Mucosa of descending colon (tissue), 3 donors: ENCODE measurements around the gene VPS13D. TPM values are rescaled to one million over a fixed set of nuclear protein-coding genes. Genes with fewer than 3 reads are reported as not detected.

Source experiments
- ATAC-seq: fragments of 200-7000 bp; cut with Tn5 transposase; one replicate; pipeline ENCODE4 v1.9.1; 2020; ENCODE audit warnings: mild to moderate bottlenecking, moderate library complexity
- DNase-seq, 3 donors: peaks; one replicate each; pipeline ENCODE4 v3.0.0-alpha.2; 2020
- H3K36me3 ChIP-seq: fragments of 200-600 bp; one replicate; pipeline ENCODE4 v1.8.0; 2021; ENCODE audit warnings: low read depth, mild to moderate bottlenecking
- H3K4me1 ChIP-seq: fragments of 200-600 bp; one replicate; pipeline ENCODE4 v1.8.0; 2021; ENCODE audit warnings: low read depth, mild to moderate bottlenecking
- H3K4me3 ChIP-seq: fragments of 200-600 bp; one replicate; pipeline ENCODE4 v1.8.0; 2021; ENCODE audit warnings: mild to moderate bottlenecking
- H3K9me3 ChIP-seq: fragments of 200-600 bp; one replicate; pipeline ENCODE4 v1.8.0; 2021; ENCODE audit warnings: mild to moderate bottlenecking
- intact Hi-C, 2 donors: fragments of 100-400 bp; cut with DNase I in 1 of 2; cut with micrococcal nuclease in 1 of 2; formaldehyde crosslinking; loops; one replicate each; pipeline versions ENCODE4 v1.11.0 to v1.11.1; 2022; cut with DNase I, micrococcal nuclease
- total RNA-seq, 3 donors: library from RNA; stranded (reverse); fragmentation: NEBNext Ultra II Directional in 2 of 3; extraction: Animal tissue kit (Norgen Biotek cat#: 25700) in 2 of 3; gene quantifications; one replicate each; pipeline versions ENCODE4 v1.2.1 to v1.2.4, GENCODE V29; 2021 to 2023
- TF ChIP-seq, protein P1 (sequence below): fragments of 200-600 bp; IDR thresholded peaks from one replicate; pipeline ENCODE4 v1.8.0; 2022; ENCODE audit warnings: antibody characterized with exemption, mild to moderate bottlenecking
- donor health status: DM: no; HTN: no; CAD: no; lungs with moderate emphysema.
- donor health status: DM: no; HTN: no; CAD: no.
- donor health status: DM: no; HTN: yes; CAD: no.

The VPS13D gene
- total RNA-seq, 3 donors from 2014 or later, result 70.1 to 96.6 (median 96.6) TPM

- ATAC-seq (no peak), DNase-seq (no peak)
- Histone ChIP-seq H3K36me3 (no peaks in the 10 kb centered on the region), H3K9me3 (no peaks in the 10 kb centered on the region), H3K4me3 (no peak overlapping the region), H3K4me1 (no peaks in the 10 kb centered on the region)
- TF ChIP-seq, protein P1, sequence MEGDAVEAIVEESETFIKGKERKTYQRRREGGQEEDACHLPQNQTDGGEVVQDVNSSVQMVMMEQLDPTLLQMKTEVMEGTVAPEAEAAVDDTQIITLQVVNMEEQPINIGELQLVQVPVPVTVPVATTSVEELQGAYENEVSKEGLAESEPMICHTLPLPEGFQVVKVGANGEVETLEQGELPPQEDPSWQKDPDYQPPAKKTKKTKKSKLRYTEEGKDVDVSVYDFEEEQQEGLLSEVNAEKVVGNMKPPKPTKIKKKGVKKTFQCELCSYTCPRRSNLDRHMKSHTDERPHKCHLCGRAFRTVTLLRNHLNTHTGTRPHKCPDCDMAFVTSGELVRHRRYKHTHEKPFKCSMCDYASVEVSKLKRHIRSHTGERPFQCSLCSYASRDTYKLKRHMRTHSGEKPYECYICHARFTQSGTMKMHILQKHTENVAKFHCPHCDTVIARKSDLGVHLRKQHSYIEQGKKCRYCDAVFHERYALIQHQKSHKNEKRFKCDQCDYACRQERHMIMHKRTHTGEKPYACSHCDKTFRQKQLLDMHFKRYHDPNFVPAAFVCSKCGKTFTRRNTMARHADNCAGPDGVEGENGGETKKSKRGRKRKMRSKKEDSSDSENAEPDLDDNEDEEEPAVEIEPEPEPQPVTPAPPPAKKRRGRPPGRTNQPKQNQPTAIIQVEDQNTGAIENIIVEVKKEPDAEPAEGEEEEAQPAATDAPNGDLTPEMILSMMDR, result no peak
- intact Hi-C loops, result no loop called here
These were observed 27.7 kb upstream of the VPS13D start for GRCh38 chr1:12202190-12202497.

- intact Hi-C loops, result no loop called here
- no peaks in the 10 kb centered on the region for H3K4me1 ChIP-seq
- no peak overlapping the region for H3K4me3 ChIP-seq
- no peaks in the 10 kb centered on the region for H3K36me3 ChIP-seq
- ATAC-seq, result no peak
- no peak for DNase-seq
- H3K9me3 ChIP-seq, result no peaks in the 10 kb centered on the region
- TF ChIP-seq, protein P1, result no peak
These were observed 27.3 kb upstream of the VPS13D start for GRCh38 chr1:12202577-12202976.

DNA sequence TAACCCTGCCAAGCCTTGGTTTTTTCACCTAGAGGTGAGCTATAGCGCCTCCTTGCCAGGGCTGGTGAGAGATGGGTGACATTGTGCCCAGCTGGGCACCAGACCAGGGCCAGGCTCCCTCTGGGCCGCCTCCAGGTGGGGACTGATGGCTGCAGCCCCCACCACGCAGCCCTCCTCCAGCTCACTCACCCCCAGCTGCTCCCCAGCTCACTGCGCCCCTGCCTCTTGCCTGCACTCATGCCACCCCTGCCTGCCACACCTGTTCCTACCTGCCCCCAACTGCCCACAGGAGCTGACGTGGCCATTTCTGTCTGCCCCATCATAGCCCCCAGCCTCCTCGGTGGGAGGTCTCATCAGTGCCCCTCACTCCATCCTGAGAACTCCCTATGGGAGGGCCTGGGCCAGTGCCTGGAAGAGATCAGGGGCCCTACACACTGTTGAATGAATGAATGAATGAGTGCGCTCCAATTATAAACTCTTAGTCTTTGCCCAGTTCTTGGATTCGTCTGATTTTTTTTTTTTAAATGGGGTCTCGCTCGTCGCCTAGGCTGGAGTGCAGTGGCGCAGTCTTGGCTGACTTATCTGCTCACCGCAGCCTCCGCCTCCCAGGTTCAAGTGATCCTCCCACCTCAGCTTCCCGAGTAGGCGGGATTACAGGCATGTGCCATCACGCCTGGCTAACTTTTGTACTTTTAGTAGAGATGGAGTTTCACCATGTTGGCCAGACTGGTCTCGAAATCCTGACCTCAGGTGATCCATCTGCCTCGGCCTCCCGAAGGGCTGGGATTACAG, 26.4 kb upstream of the VPS13D start:
- Histone ChIP-seq H3K4me1 (no peaks in the 10 kb centered on the region), H3K36me3 (no peaks in the 10 kb centered on the region), H3K9me3 (no peaks in the 10 kb centered on the region), H3K4me3 (no peak overlapping the region)
- TF ChIP-seq, protein P1, result no peak
- ATAC-seq (no peak), DNase-seq (no peak)
- intact Hi-C loops, result no loop called here

DNA sequence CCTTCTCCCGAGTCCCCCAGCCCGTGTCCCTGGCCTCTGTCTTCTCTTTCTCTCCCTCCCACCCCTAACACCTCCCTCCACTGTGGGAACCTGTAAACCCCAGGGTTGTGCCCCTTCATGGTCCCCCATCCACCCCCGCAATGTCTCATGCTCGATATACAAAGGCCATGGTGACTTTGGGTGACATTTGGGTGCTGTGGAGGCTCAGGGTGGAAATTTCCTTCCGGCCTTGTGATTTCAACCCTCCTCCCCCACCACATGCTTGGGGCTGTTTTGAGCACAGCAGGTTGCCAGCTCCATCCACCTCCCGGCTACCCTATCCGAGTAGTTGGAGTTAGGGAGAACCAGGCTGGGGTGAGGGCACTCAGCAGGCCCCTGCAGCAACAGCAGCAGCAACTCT, 25.7 kb upstream of the VPS13D start:
- H3K4me1 ChIP-seq, result peaks cover 2% of the 10 kb centered on the region
- intact Hi-C loops, result no loop called here
- H3K36me3 ChIP-seq, result no peaks in the 10 kb centered on the region
- DNase-seq (no peak), ATAC-seq (peak; percentile 7)
- H3K4me3 ChIP-seq, result no peak overlapping the region
- no peaks in the 10 kb centered on the region for H3K9me3 ChIP-seq
- TF ChIP-seq, protein P1, result no peak

- Histone ChIP-seq H3K4me1 (peaks cover 4% of the 10 kb centered on the region), H3K4me3 (no peak overlapping the region), H3K9me3 (no peaks in the 10 kb centered on the region), H3K36me3 (no peaks in the 10 kb centered on the region)
- ATAC-seq, result no peak
- TF ChIP-seq, protein P1, result no peak
- intact Hi-C loops, result no loop called here
- DNase-seq, result no peak
These were observed 24.8 kb upstream of the VPS13D start for GRCh38 chr1:12204754-12205658.
